ENCODE data around the gene RHEX. TPM values are rescaled to one million over a fixed set of nuclear protein-coding genes. Genes with fewer than 3 reads are reported as not detected.

The RHEX gene
- total and polyA plus RNA-seq, 4 donors, result 0.57 to 7.4 (median 1.2) TPM

DNA sequence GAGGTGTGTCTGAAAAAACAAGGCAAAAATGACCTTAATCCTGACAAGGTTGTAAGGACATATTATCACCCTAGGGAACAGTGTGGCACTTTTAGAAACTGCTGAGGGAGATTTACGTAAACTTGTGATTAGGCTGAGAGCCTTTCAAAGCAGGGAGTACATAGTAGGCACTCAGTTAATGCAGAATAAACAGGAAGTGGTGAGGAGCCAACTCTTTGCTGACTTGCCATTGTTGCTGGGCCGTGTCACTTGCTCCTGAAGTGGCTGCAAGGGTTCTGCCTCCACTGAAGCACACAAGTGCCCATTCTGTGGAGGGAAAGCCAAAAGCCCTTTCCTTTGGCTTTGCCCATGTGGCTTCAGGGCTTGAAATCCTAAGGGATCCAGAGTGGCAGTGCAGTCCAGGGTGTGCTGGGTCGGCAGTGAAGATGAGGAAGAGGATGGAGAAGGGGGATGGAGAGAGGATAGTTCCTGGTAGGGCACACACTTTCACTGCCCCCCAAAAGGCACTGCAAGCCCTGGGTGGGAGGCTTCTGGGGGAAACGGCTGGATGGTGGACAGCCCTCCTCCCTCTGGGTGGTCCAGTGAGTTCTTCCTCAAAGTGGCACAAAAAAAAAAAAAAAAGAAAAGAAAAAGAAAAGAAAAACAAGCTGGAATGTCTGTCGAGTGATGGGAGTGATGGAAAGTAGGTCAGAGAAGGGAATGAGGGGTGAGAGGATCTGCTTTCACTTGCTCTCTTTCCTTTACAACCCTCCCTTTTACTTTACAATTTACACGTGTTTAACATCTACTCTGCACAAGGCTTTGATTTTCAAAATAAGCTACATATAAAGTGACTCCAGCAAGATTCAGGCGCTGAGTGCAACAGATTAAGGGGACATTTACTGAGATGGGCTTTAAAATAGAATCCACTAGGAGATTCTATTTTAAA, 13.7 kb upstream of the RHEX start:
- 38% methylated on average over 7 of the region's 7 CpGs for WGBS, 2 donors
- no peaks in the 10 kb centered on the region for H3K9me3 ChIP-seq (ENCODE audit: control insufficient read depth in 4 of 4, insufficient read depth in 3 of 4, low read length in 3 of 4)
- H3K9ac ChIP-seq (ENCODE audit: insufficient read depth in 1 of 2, low read length in 2 of 2), result no peak overlapping the region
- DNase-seq (no peak), ATAC-seq (ENCODE audit: insufficient read depth, low FRiP score) (no peak)
- no peak overlapping the region for H3K4me3 ChIP-seq
- H3K27me3 ChIP-seq (ENCODE audit: control insufficient read depth in 3 of 3, insufficient read depth in 3 of 3, low read length in 2 of 3), result peaks cover 0 to 2% (median 0%) of the 10 kb centered on the region in 3 donors
- H3K36me3 ChIP-seq (ENCODE audit: control insufficient read depth in 4 of 4, insufficient read depth in 4 of 4, low read length in 4 of 4), result no peaks in the 10 kb centered on the region
- H3K4me1 ChIP-seq (ENCODE audit: control insufficient read depth in 5 of 5, insufficient read depth in 5 of 5, low read length in 5 of 5), result peaks cover 0 to 4% (median 0%) of the 10 kb centered on the region in 5 donors
- TF ChIP-seq, protein P1, sequence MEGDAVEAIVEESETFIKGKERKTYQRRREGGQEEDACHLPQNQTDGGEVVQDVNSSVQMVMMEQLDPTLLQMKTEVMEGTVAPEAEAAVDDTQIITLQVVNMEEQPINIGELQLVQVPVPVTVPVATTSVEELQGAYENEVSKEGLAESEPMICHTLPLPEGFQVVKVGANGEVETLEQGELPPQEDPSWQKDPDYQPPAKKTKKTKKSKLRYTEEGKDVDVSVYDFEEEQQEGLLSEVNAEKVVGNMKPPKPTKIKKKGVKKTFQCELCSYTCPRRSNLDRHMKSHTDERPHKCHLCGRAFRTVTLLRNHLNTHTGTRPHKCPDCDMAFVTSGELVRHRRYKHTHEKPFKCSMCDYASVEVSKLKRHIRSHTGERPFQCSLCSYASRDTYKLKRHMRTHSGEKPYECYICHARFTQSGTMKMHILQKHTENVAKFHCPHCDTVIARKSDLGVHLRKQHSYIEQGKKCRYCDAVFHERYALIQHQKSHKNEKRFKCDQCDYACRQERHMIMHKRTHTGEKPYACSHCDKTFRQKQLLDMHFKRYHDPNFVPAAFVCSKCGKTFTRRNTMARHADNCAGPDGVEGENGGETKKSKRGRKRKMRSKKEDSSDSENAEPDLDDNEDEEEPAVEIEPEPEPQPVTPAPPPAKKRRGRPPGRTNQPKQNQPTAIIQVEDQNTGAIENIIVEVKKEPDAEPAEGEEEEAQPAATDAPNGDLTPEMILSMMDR (IDR thresholded peaks at IDR 0.05; ENCODE audit: control extremely low read depth, extremely low read depth), result no peak
- H3K27ac ChIP-seq (ENCODE audit: low read depth in 1 of 2, low read length in 1 of 2), result no peak overlapping the region

DNA sequence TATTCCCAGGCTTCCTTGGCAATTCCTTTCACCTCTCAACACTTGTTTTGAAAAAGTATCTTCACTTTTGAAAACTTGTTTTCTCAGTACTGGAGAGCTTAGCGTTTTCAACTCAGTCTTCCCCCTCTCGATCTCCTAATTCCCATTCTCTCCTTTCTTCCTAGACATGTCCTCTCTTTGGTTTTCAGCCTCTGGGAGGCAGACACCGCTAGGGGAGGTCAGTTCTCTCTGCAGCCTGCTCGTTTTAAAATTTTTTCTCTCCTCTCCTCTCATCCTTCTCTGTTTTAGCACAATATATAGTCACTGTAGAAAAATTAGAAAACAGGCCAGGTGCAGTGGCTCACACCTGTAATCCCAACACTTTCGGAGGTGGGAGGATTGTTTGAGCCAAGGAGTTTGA, 12.6 kb upstream of the RHEX start:
- Histone ChIP-seq H3K4me1 (ENCODE audit: control insufficient read depth in 5 of 5, insufficient read depth in 5 of 5, low read length in 5 of 5) (peaks cover 0 to 1% (median 0%) of the 10 kb centered on the region in 5 donors), H3K9ac (ENCODE audit: insufficient read depth in 1 of 2, low read length in 2 of 2) (no peak overlapping the region), H3K27ac (ENCODE audit: low read depth in 1 of 2, low read length in 1 of 2) (no peak overlapping the region), H3K36me3 (ENCODE audit: control insufficient read depth in 4 of 4, insufficient read depth in 4 of 4, low read length in 4 of 4) (no peaks in the 10 kb centered on the region), H3K9me3 (ENCODE audit: control insufficient read depth in 4 of 4, insufficient read depth in 3 of 4, low read length in 3 of 4) (no peaks in the 10 kb centered on the region), H3K4me3 (no peak overlapping the region), H3K27me3 (ENCODE audit: control insufficient read depth in 3 of 3, insufficient read depth in 3 of 3, low read length in 2 of 3) (peaks cover 0 to 2% (median 0%) of the 10 kb centered on the region in 3 donors)
- ATAC-seq (ENCODE audit: insufficient read depth, low FRiP score) (no peak), DNase-seq (no peak)
- WGBS, 2 donors, result 72 to 79% methylated on average over 5 of the region's 5 CpGs
- TF ChIP-seq, protein P1 (IDR thresholded peaks at IDR 0.05; ENCODE audit: control extremely low read depth, extremely low read depth), result no peak

DNA sequence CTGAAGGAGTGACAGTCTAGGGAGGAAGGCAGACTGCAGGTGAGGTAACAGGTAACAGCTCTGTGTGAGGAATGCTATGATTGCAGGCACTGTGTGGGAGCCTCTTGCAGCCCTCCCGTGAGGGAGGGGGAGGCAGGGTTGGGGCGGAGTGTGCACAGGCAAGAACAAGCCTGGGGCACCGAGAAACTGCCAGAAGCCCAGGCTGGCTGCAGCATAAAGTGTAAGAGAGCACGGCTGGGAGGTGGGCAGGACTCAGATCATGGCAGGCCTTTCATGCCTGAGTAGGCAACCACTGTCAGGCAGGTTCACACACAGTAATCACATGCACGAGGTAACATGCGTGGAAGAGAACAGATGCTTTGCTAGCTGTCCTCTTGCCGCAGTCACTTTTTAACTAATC, 11.3 kb upstream of the RHEX start:
- peaks cover 0 to 1% (median 0%) of the 10 kb centered on the region in 5 donors for H3K4me1 ChIP-seq (ENCODE audit: control insufficient read depth in 5 of 5, insufficient read depth in 5 of 5, low read length in 5 of 5)
- 64 to 68% methylated on average over 7 of the region's 7 CpGs for WGBS, 2 donors
- peaks cover 0 to 2% (median 0%) of the 10 kb centered on the region in 3 donors for H3K27me3 ChIP-seq (ENCODE audit: control insufficient read depth in 3 of 3, insufficient read depth in 3 of 3, low read length in 2 of 3)
- DNase-seq, result peak in 1 of 3 donors; percentile 6
- no peak overlapping the region for H3K9ac ChIP-seq (ENCODE audit: insufficient read depth in 1 of 2, low read length in 2 of 2)
- no peak overlapping the region for H3K4me3 ChIP-seq
- no peak for ATAC-seq (ENCODE audit: insufficient read depth, low FRiP score)
- H3K27ac ChIP-seq (ENCODE audit: low read depth in 1 of 2, low read length in 1 of 2), result no peak overlapping the region
- H3K36me3 ChIP-seq (ENCODE audit: control insufficient read depth in 4 of 4, insufficient read depth in 4 of 4, low read length in 4 of 4), result no peaks in the 10 kb centered on the region
- no peaks in the 10 kb centered on the region for H3K9me3 ChIP-seq (ENCODE audit: control insufficient read depth in 4 of 4, insufficient read depth in 3 of 4, low read length in 3 of 4)
- TF ChIP-seq, protein P1 (IDR thresholded peaks at IDR 0.05; ENCODE audit: control extremely low read depth, extremely low read depth), result no peak

Measured in lung (tissue), 12 donors.